H1 (cell line): ENCODE data around the gene WDR45B. TPM values are rescaled to one million over a fixed set of nuclear protein-coding genes. Genes with fewer than 3 reads are reported as not detected.

Experiments used
- CREB1 ChIP-seq: IDR thresholded peaks from 2 replicates; pipeline ENCODE4 v1.6.1; 2012; ENCODE audit warnings: inconsistent platforms
- GABPA ChIP-seq: IDR thresholded peaks from 2 replicates; pipeline ENCODE4 v1.6.1; 2011; ENCODE audit warnings: mild to moderate bottlenecking, low read length, moderate library complexity, borderline replicate concordance; ENCODE audit not compliant: insufficient read depth
- KDM5A ChIP-seq: fragments of 200-600 bp; IDR thresholded peaks from 2 replicates; pipeline ENCODE4 v1.7.1; 2012; ENCODE audit warnings: mild to moderate bottlenecking, low read length, inconsistent platforms, mixed read lengths
- polyA plus RNA-seq, 7 experiments: library from polyadenylated mRNA; depleted of rRNA in 3 of 7; stranded (reverse) in 5 of 7; unstranded in 2 of 7; fragments of >200 nt in 5 of 7; fragments of 200-250 nt in 2 of 7; gene quantifications; 1 replicate in 5 of 7; 2 replicates in 1 of 7; 4 replicates in 1 of 7; pipeline versions ENCODE4 v1.2.1 to v1.2.3, GENCODE V29; 2011 to 2013; ENCODE audit warnings: missing spikeins in 2 of 7, mixed read lengths in 2 of 7
- total RNA-seq: library from RNA; stranded (reverse); fragmentation: NEBNext Ultra II Directional; extraction: Animal tissue kit (Norgen Biotek cat#: 25700); gene quantifications from 2 replicates; pipeline ENCODE4 v1.2.1, GENCODE V29; 2021

WDR45B gene
- total and polyA plus RNA-seq, 2 of the 8 experiments (the other 6 are each of a cell fraction or from before 2014, with no cell fraction given): 82.0 to 100 TPM

DNA sequence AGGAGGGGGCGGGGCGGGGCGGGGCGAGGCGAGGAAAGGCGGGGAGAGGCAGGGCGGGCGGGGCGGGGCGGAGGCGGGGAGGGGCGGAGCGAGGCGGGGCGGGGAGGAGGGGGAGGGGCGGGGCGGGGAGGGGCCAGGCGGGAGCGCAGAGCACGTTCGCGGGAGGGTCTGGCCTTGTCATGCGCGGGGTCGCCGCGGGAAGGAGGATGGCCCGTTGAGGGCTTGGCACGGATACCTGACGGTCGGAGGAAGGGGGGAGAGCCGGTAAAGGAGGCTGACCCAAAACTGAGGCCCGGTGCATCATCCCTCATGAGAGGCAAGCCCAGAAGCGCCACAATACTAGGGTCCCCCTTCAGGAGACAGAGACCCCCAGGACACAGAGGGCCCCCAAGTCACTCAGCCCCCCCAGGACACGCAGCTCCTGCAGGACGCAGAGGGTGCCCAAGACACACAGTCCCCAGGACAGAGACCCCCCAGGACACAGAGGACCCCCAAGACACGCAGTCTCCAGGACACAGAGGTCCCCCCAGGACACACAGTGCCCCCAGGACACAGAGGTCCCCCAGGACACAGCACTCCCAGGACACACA, 593 bp upstream of the WDR45B start (continued):
- TF ChIP-seq KDM5A: no peak
- no peak for TF ChIP-seq CREB1
- no peak for TF ChIP-seq GABPA
